Muscle of arm (tissue), 12 donors: ENCODE data around the gene CSAD. TPM values are rescaled to one million over a fixed set of nuclear protein-coding genes. Genes with fewer than 3 reads are reported as not detected.

Experiments
- DNase-seq: peaks from one replicate; pipeline ENCODE4 v3.0.0-alpha.2; 2013
- polyA plus RNA-seq, 12 donors: library from polyadenylated mRNA; unstranded; fragments of 120-200 nt; gene quantifications; one replicate each; pipeline ENCODE4 v1.2.1, GENCODE V29; 2013; ENCODE audit not compliant: insufficient read length in 12 of 12

Gene CSAD
- polyA plus RNA-seq, 12 donors: 12.8 to 88.6 (median 39.1) TPM; not detected in 1

GRCh38 chr12:53152390-53152789 lies 28.3 kb downstream of the CSAD start:
- no peak for DNase-seq

- DNase-seq: no peak
These were observed 29.7 kb downstream of the CSAD start for GRCh38 chr12:53151039-53151438.

GRCh38 chr12:53147653-53148052 lies 33.1 kb downstream of the CSAD start:
- no peak for DNase-seq

GRCh38 chr12:53147181-53147580 lies 33.5 kb downstream of the CSAD start:
- no peak for DNase-seq

GRCh38 chr12:53145383-53146260 lies 35.1 kb downstream of the CSAD start:
- DNase-seq: no peak

GRCh38 chr12:53143355-53143754 lies 37.4 kb downstream of the CSAD start:
- no peak for DNase-seq

- no peak for DNase-seq
These were observed 47.0 kb downstream of the CSAD start for GRCh38 chr12:53133722-53134121.

- DNase-seq: no peak
These were observed 48.9 kb downstream of the CSAD start for GRCh38 chr12:53131844-53132243.

- no peak for DNase-seq
These were observed 51.8 kb downstream of the CSAD start for GRCh38 chr12:53128780-53129569.

GRCh38 chr12:53127169-53127568 lies 53.6 kb downstream of the CSAD start:
- no peak for DNase-seq

GRCh38 chr12:53124352-53124723 lies 56.4 kb downstream of the CSAD start:
- DNase-seq: no peak

- DNase-seq: no peak
These were observed 57.0 kb downstream of the CSAD start for GRCh38 chr12:53123578-53124351.

- no peak for DNase-seq
These were observed 57.7 kb downstream of the CSAD start for GRCh38 chr12:53122961-53123468.

- no peak for DNase-seq
These were observed 59.8 kb downstream of the CSAD start for GRCh38 chr12:53120685-53121525.

GRCh38 chr12:53118751-53119300 lies 61.9 kb downstream of the CSAD start:
- DNase-seq: no peak

GRCh38 chr12:53115891-53116648 lies 64.7 kb downstream of the CSAD start:
- no peak for DNase-seq

GRCh38 chr12:53115112-53115890 lies 65.4 kb downstream of the CSAD start:
- no peak for DNase-seq

GRCh38 chr12:53113951-53114350 lies 66.8 kb downstream of the CSAD start:
- DNase-seq: no peak

- DNase-seq: no peak
These were observed 67.5 kb downstream of the CSAD start for GRCh38 chr12:53113136-53113705.
